BJ (cell line): Measurements from ENCODE around the gene FBXW7. TPM values are rescaled to one million over a fixed set of nuclear protein-coding genes. Genes with fewer than 3 reads are reported as not detected.
A peak's percentile ranks its signal among the peaks of the same experiment; 100 is the strongest.

Experiments used
- CTCF ChIA-PET: fragments of 350-600 bp; formaldehyde crosslinking; extraction: SDS; loops from one replicate; lab custom pipeline; 2021; ENCODE audit warnings: antibody characterized with exemption, inconsistent platforms; lab: Yijun Ruan, JAX
- POLR2A ChIA-PET: fragments of 300-600 bp; sonication (Branson Sonifier 250); formaldehyde crosslinking; extraction: SDS; loops from one replicate; lab custom pipeline; 2021; ENCODE audit warnings: antibody characterized with exemption; lab: Charles Lee
- DNase-seq: peaks from one replicate; pipeline ENCODE4 v3.0.0-alpha.2; 2011; ENCODE audit warnings: low read depth
- H3K27me3 ChIP-seq: 2 replicates; pipeline ENCODE4 v1.6.0; 2011; ENCODE audit warnings: low read length; ENCODE audit not compliant: control insufficient read depth, insufficient read depth
- H3K36me3 ChIP-seq: 2 replicates; pipeline ENCODE4 v1.5.1; 2011; ENCODE audit warnings: low read length; ENCODE audit not compliant: control insufficient read depth, insufficient read depth
- H3K4me3 ChIP-seq: 2 replicates; pipeline ENCODE4 v1.5.1; 2011; ENCODE audit warnings: low read depth, mild to moderate bottlenecking, control low read depth, low read length
- polyA plus RNA-seq: library from polyadenylated mRNA; depleted of rRNA; stranded (reverse); fragments of >200 nt; gene quantifications from 2 replicates; pipeline ENCODE4 v1.2.3, GENCODE V29; 2011
- TF ChIP-seq, protein P1 (sequence below): IDR thresholded peaks from 2 replicates; pipeline ENCODE4 v1.5.1; 2011; ENCODE audit warnings: low read depth, mild to moderate bottlenecking, control low read depth, inconsistent platforms, low read length, moderate library complexity; ENCODE audit not compliant: insufficient read depth

FBXW7 gene
- polyA plus RNA-seq, 1 experiment = 4.1 TPM

DNA sequence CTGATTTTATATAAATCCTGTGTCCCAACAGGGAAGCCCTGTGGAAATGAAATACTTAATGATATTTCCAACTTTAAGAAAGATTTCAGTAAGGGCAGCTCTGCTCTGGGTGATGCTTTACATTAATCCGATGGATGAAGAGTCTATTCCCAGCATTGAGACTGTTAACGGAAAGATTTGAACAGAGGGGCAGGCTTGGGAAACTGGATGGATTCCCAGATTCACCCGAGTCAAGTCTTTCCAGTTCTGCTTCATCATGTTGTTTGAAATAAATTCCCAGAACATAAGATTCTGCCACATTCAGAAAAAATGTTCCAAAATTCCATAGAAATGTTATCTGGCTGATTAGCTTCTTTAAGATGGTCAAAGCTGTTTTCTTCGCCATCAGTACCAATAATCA is 246.0 kb downstream of the FBXW7 start:
- no peaks in the 10 kb centered on the region for H3K36me3 ChIP-seq
- no peak overlapping the region for H3K4me3 ChIP-seq
- CTCF ChIA-PET = no interaction called here
- TF ChIP-seq, protein P1, sequence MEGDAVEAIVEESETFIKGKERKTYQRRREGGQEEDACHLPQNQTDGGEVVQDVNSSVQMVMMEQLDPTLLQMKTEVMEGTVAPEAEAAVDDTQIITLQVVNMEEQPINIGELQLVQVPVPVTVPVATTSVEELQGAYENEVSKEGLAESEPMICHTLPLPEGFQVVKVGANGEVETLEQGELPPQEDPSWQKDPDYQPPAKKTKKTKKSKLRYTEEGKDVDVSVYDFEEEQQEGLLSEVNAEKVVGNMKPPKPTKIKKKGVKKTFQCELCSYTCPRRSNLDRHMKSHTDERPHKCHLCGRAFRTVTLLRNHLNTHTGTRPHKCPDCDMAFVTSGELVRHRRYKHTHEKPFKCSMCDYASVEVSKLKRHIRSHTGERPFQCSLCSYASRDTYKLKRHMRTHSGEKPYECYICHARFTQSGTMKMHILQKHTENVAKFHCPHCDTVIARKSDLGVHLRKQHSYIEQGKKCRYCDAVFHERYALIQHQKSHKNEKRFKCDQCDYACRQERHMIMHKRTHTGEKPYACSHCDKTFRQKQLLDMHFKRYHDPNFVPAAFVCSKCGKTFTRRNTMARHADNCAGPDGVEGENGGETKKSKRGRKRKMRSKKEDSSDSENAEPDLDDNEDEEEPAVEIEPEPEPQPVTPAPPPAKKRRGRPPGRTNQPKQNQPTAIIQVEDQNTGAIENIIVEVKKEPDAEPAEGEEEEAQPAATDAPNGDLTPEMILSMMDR = no peak
- POLR2A ChIA-PET = no interaction called here
- H3K27me3 ChIP-seq = no peaks in the 10 kb centered on the region
- no peak for DNase-seq

DNA sequence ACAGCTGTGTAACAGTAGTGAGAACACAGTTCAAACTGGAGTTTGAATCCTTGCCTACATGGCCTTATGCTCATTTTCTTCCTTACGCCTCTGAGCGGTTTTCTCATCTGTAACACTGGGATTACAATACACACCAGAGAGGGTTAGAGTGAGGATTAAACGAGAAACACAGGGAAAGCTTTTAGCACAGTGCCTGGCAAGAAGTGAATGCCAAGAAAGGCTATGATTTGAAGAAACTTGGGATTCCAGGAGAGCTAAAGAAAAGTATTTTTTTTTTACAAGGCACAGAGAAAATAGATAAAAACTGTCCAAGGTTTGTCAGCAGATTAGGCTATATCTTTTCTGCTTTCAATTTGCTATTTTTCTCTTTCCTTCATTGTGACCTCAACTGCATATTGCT is 246.4 kb downstream of the FBXW7 start:
- Histone ChIP-seq H3K27me3 (no peaks in the 10 kb centered on the region), H3K36me3 (no peaks in the 10 kb centered on the region), H3K4me3 (no peak overlapping the region)
- TF ChIP-seq, protein P1 = no peak
- no peak for DNase-seq
- POLR2A ChIA-PET = no interaction called here
- CTCF ChIA-PET = interaction anchor here (0.7 kb wide), 1 partner anchor 927 kb away, joined by 3 read pairs; no protein-coding TSS in a partner anchor

DNA sequence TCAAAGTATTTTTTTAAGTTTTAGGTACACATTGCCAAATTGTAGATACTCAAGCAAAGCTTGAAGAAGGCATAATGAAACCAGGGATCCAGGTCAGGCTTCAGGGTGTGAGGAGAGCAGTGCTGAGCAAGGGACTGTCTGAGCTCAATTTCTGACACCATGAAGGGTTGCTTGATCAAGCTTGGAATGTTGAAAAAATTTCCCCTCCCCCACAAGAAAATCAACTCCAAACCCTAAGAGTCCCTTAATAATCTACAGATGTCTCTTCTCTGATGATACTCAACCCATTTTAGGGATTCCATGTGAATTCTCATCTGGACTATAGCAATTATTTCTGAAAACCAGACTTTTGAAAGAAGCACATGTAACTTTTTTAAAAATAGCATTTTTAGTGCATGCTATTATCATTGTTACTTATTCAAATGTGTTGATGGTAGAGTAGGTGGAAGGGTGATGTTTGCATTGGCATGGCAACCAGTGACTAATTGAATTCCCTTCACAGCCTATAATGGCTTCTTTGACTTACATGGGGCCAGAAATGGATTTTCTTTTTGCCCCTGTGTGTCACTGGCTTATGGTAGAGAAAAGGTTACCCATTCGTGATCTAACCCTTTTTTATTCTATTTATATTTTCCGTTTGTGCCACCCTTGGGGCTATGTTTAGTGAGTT is 252.0 kb downstream of the FBXW7 start:
- Histone ChIP-seq H3K36me3 (no peaks in the 10 kb centered on the region), H3K4me3 (no peak overlapping the region), H3K27me3 (no peaks in the 10 kb centered on the region; the same call in none of the 2 replicates)
- DNase-seq = peak; percentile 12
- ChIA-PET POLR2A (no interaction called here), CTCF (no interaction called here)
- TF ChIP-seq, protein P1 = no peak

DNA sequence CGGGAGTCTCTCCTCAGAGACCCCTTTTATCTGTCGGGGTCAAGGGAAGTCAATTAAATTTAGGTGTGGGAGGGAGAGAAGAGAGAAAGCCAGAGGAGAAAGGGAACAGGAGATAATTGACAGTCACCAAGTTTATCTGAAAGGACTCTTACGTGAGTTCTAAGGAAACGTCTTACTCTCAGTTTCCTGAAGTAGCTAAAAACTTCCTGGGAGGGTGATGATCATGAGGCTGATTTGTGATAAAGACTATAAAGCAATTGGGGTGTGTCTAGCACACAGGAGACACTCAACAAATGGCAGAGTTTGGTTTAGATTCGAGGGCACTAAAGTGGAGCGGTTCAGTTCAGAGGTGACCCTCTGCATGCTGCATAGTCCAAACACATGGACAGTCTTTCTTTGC is 254.1 kb downstream of the FBXW7 start:
- POLR2A ChIA-PET = no interaction called here

DNA sequence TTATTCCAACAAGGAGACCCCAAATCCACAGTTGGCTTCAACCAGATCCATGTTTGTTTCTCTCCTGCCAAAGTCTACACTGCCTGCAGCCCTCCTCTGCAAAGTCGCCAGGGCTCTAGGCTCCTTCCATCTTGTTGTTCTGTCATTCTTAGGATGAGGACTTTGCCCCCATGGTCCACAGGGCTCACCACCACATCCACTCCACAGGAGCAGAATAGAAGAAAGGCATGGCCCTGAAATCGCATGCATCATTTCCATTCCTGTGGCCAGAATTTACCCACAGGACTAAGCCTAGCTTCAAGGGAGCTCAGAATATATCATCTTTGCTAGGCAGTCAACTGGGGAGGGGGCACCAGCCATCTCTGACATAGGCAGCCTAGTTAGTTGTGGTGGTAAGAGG is 254.7 kb downstream of the FBXW7 start:
- POLR2A ChIA-PET = no interaction called here

More for the DNA sequence above, 254.1 kb downstream of the FBXW7 start:
- DNase-seq = no peak
- no peak overlapping the region for H3K4me3 ChIP-seq
- H3K27me3 ChIP-seq = no peaks in the 10 kb centered on the region; the same call in none of the 2 replicates
- CTCF ChIA-PET = no interaction called here
- TF ChIP-seq, protein P1 = no peak
- H3K36me3 ChIP-seq = no peaks in the 10 kb centered on the region

More for the DNA sequence above, 254.7 kb downstream of the FBXW7 start:
- DNase-seq = no peak
- Histone ChIP-seq H3K27me3 (no peaks in the 10 kb centered on the region; the same call in none of the 2 replicates), H3K4me3 (no peak overlapping the region), H3K36me3 (no peaks in the 10 kb centered on the region)
- CTCF ChIA-PET = no interaction called here
- TF ChIP-seq, protein P1 = no peak
